ENCODE results near the gene TLE6. TPM values are rescaled to one million over a fixed set of nuclear protein-coding genes. Genes with fewer than 3 reads are reported as not detected.
"Not testable (repeated sequence)": the region's sequence is repeated elsewhere in the genome, so short reads cannot be mapped to it uniquely, and the experiment has no call there.

Gene TLE6
- polyA plus RNA-seq, 2 of the 4 experiments (the other 2 are of a cell fraction): 3.1 to 4.2 TPM

GRCh38 chr19:3007975-3008374 is 30.6 kb downstream of the TLE6 start (continued):
- TF ChIP-seq KDM5A (IDR thresholded peaks at IDR 0.05) (no peak), RFX5 (IDR thresholded peaks at IDR 0.05) (no peak), CEBPB (IDR thresholded peaks at IDR 0.05) (no peak), RAD21 (conservative IDR thresholded peaks at IDR 0.05 in 1 of 2, IDR thresholded peaks at IDR 0.05 in 1 of 2) (no peak)

GRCh38 chr19:3008994-3009393 is 31.6 kb downstream of the TLE6 start:
- DNase-seq (ENCODE audit: low read depth in 1 of 2, low spot score in 1 of 2): no peak
- no peak for TF ChIP-seq EP300 (IDR thresholded peaks at IDR 0.05)
- no peak for TF ChIP-seq HOXA7 (CRISPR knock-in tag; IDR thresholded peaks at IDR 0.05)
- no peak for TF ChIP-seq MAX (IDR thresholded peaks at IDR 0.05)
- TF ChIP-seq PBX3 (IDR thresholded peaks at IDR 0.05): no peak
- no peak for ATAC-seq
- Histone ChIP-seq H3K4me2 (no peak overlapping the region), H3K4me3 (no peak overlapping the region), H3K27ac (no peak overlapping the region), H3K4me1 (no peaks in the 10 kb centered on the region), H3K9me3 (no peaks in the 10 kb centered on the region)
- CTCF ChIA-PET: no interaction called here
- POLR2A ChIA-PET: no interaction called here
- WGBS (ENCODE audit: missing lambda C conversion rate): 59% methylated on average over 6 of the region's 6 CpGs
- no peak for FAIRE-seq

GRCh38 chr19:3010871-3011270 is 33.5 kb downstream of the TLE6 start:
- TF ChIP-seq FOXS1 (CRISPR knock-in tag; IDR thresholded peaks at IDR 0.05) (no peak), JUN (IDR thresholded peaks at IDR 0.05) (no peak), BCL3 (IDR thresholded peaks at IDR 0.05) (no peak), MAFK (IDR thresholded peaks at IDR 0.05; ENCODE audit: partially characterized antibody) (no peak), NR3C1 (IDR thresholded peaks at IDR 0.05) (no peak), HMGXB4 (CRISPR knock-in tag; IDR thresholded peaks at IDR 0.05; ENCODE audit: borderline replicate concordance) (no peak), CTCF (IDR thresholded peaks at IDR 0.05) (no peak), FOSB (CRISPR knock-in tag; IDR thresholded peaks at IDR 0.05) (no peak), MAZ (IDR thresholded peaks at IDR 0.05; ENCODE audit: borderline replicate concordance, low read depth, low read length) (no peak), TP53 (CRISPR knock-in tag; IDR thresholded peaks at IDR 0.05) (no peak), CEBPB (IDR thresholded peaks at IDR 0.05) (no peak), RNF2 (IDR thresholded peaks at IDR 0.05; ENCODE audit: borderline replicate concordance, low read depth) (no peak), BHLHE40 (IDR thresholded peaks at IDR 0.05; ENCODE audit: low read depth, low read length) (no peak), ESRRA (IDR thresholded peaks at IDR 0.05; ENCODE audit: borderline replicate concordance, low read length) (no peak), RARB (CRISPR knock-in tag; IDR thresholded peaks at IDR 0.05) (no peak), HOXA7 (CRISPR knock-in tag; IDR thresholded peaks at IDR 0.05) (no peak), SMC3 (IDR thresholded peaks at IDR 0.05) (no peak), ZSCAN20 (CRISPR knock-in tag; IDR thresholded peaks at IDR 0.05) (no peak)
- H3K4me3 ChIP-seq: no peak overlapping the region
- H3K9me3 ChIP-seq: no peaks in the 10 kb centered on the region
- H3K4me2 ChIP-seq: no peak overlapping the region
- WGBS (ENCODE audit: missing lambda C conversion rate): 78% methylated on average over 5 of the region's 13 CpGs
- FAIRE-seq: no peak
- H3K27ac ChIP-seq: no peak overlapping the region
- no peak for ATAC-seq
- H3K4me1 ChIP-seq: no peaks in the 10 kb centered on the region
- DNase-seq (ENCODE audit: low read depth in 1 of 2, low spot score in 1 of 2): no peak
- ChIA-PET POLR2A (no interaction called here), CTCF (interaction anchor here (1.3 kb wide), 1 partner anchor 25 kb away, joined by 5 read pairs; no protein-coding TSS in a partner anchor)

- H3K9me3 ChIP-seq; H3K4me1 ChIP-seq; H3K27ac ChIP-seq; FAIRE-seq; H3K4me2 ChIP-seq; ATAC-seq; H3K4me3 ChIP-seq; POLR2A ChIA-PET; DNase-seq (ENCODE audit: low read depth in 1 of 2, low spot score in 1 of 2): not testable (repeated sequence)
- 74% methylated on average over 13 of the region's 13 CpGs for WGBS (ENCODE audit: missing lambda C conversion rate)
- CTCF ChIA-PET: interaction anchor here (1.0 kb wide), 1 partner anchor 64 kb away, joined by 3 read pairs; no protein-coding TSS in a partner anchor
These were observed 34.7 kb downstream of the TLE6 start for GRCh38 chr19:3012059-3012458.
